CD4-positive, alpha-beta T cell treated with Interferon gamma for 1 hour (primary cell): ENCODE data around the gene TMEM225.
"Not testable (repeated sequence)": the region's sequence is repeated elsewhere in the genome, so short reads cannot be mapped to it uniquely, and the experiment has no call there.

Source experiments
- DNase-seq: peaks from one replicate; pipeline ENCODE4 v3.0.0-alpha.2; 2020

The TMEM225 gene

GRCh38 chr11:123885570-123885969 is at the start of gene TMEM225:
TMEM225 (minus strand) TSS chr11:123885670; CDS start chr11:123885425, 245 bp downstream.
- no peak for DNase-seq

DNA sequence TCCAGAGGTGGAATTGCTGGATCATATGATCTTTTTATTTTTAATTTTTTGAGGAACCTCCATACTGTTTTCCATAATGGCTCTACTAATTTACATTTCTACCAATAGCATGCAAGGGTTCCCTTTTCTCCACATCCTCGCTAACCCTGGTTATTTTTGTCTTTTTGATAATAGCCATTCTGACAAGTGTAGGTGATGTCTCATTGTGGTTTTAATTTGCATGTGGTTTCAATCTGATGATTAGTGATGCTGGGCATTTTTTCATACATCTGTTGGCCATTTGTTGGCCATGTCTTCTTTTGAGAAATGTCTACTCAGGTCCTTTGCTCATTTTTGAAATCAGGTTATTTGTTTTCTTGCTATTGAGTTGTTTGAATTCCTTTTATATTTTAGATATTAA is 38.6 kb upstream of the TMEM225 start:
- DNase-seq: no peak

- DNase-seq: no peak
Observed at GRCh38 chr11:123920943-123921342, 35.5 kb upstream of the TMEM225 start.

DNA sequence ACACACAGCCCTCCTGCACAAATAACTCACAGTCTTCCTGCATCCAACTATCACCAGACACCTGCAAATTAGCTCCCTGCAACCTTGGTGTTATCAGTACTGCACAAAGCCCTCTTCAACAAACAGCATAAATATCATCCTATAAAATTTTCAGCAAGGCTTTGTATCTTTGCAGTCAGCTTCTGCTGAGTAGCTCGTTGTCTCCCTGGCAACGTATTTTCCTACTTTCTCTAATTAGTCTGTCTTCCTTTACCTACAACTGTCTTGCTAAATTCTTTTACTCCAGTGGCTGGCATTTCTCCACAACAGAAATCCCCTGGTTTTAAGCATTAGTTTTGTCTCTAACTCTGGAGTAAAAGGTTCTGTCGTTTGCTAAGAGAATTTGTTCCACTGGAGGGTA is 20.4 kb upstream of the TMEM225 start:
- DNase-seq: no peak

DNA sequence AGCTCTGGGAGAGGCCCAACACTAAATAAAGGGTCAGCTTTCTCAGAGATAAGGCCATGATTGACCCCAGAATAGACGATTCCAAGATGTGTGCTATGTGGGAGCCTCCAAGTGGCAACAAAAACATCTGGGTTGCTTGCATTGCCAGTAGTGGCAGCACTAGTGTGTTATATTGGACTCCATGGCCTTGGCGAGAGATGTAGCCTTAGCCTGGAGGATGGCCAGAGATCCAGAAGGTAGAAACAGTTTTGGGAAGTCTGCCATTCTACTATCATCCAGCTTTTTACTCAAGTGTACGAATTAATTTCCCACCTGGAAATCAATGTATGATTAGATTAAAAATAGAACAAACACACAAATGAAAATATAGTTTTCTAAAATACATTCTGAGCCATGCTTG is 19.5 kb upstream of the TMEM225 start:
- no peak for DNase-seq

DNA sequence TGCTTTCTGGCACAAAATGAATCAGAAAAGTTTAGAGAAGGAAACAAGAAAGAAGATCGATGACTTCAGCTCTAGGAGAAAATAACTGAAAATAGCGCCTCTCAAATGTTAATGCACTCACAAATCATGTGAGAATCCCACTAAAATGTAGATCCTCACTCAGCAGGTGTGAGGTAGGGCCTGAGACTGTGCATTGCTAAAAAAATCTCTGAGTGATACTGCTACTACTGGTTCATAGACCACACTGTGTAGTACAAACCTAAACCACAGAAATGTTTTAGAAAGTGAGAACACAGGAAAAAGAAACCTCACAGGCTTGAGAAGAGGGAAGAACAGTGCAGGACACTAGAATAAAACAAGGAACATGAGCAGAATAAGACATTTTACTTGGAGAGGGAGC is 18.5 kb upstream of the TMEM225 start:
- no peak for DNase-seq

DNA sequence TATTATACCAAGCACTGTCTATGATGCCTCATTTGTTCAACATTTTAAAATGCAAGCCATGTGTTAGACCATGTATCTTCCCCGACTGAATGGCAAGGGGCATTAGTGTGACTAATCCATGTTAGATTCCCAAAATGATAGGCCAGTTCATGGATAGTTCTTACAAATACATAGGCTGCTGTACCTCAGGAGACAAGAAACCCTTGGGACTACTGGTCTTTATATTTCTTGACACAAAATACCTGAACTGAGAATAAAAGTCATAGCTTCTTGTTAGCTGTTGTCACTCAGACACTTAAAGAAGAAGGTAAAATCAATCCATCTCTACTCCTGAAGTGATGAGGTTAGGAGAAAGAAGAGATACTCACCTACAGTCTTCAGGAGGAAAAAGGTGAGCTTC is 16.4 kb upstream of the TMEM225 start, which contains the start of gene OR8D4:
Gene OR8D4, plus strand, starts transcription at position 301 of the 400 bp plus-strand sequence. CDS start 4,265 bp downstream, outside the sequence.
- DNase-seq: no peak

- DNase-seq: no peak
Observed at GRCh38 chr11:123899792-123900191, 14.3 kb upstream of the TMEM225 start.

GRCh38 chr11:123892031-123892430 is 6.6 kb upstream of the TMEM225 start:
- no peak for DNase-seq

- DNase-seq: no peak
Observed at GRCh38 chr11:123880912-123881311, 4.6 kb downstream of the TMEM225 start.

DNA sequence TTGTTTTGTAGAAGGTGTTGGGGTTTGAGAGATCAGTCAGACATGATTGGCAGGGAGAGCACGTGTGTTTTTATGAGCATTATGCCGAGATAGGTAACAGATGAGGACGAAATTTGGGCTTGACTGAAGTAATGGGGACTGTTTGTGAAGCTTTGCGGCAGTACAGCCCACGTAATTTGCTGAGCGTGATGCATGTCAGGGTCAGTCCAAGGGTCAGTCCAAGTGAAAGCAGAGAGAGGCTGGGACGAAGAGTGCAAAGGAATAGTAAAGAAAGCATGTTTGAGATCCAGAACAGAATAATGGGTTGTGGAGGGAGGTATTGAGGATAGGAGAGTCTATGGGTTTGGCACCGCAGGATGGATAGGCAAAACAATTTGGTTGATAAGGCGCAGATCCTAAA is 17.7 kb downstream of the TMEM225 start:
- not testable (repeated sequence) for DNase-seq

DNA sequence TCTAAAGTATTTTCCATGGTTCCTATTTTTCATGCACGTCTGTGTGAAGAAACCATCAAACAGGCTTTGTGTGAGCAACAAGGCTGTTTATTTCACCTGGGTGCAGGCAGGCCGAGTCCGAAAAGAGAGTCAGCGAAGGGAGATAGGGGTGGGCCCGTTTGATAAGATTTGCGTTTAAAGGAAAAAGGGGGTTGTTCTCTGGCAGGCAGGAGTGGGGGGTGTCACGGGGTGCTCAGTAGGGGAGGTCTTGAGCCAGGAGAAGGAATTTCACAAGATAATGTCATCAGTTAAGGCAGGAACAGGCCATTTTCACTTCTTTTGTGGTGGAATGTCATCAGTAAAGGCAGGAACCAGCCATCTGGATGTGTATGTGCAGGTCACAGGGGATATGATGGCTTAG is 20.2 kb downstream of the TMEM225 start:
- not testable (repeated sequence) for DNase-seq

DNA sequence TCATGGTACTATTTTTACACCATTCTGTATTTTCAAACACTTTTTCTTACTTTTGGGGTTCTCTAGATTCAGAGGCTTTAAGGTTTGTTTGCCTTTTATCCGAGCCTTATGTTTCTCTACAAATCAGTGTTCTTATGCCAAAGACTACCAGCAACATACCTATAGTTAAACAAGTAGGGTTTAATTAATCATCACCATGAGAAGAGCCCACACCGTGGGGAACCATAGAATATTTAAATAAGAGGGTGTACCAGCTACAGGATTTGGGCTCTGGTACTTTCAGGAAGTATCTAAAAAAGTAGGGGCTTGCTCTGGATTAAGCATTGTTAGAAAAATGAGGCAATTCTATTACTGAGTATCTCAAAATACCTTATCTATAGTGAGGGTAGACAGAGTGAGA is 25.7 kb downstream of the TMEM225 start:
- DNase-seq: no peak

GRCh38 chr11:123856444-123856843 is 29.0 kb downstream of the TMEM225 start:
- no peak for DNase-seq

GRCh38 chr11:123853038-123853437 is 32.4 kb downstream of the TMEM225 start:
- no peak for DNase-seq

DNA sequence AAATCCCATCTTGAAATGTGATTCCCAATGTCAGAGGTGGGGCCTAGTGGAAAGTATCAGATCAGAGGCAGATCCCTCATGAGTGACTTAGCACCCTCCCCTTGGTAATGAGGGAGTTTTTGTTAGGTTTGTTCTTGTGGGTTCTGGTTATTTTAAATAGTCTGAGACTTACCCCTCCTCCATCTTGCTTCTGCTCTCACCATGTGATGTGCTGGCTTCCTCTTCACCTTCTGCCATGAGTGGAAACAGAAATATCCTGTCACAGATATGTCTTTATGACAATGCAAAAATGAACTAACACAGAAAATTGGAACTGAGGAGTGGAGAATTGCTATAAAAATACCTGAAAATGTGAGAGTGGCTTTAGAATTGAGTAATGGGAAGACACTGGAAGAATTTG is 33.1 kb downstream of the TMEM225 start:
- DNase-seq: no peak

DNA sequence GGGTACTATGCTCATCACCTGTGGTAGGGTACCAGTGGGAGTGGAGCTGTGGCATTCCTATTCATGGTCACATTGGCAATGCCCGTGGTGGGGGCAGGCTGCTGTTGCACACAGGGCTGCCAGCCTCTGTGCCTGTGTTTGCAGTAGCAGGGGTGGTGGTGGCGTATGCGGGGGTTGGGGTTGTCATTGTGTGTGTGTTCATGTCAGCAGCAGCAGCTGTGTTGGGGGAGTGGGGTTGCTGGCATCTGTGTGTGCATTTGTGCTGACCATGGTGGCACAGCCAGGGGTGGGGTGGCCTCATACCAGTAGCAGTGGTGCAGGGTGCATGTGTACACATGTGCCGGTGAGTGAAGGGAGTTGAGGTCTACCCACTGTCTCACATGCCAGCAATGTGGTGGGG is 34.4 kb downstream of the TMEM225 start:
- no peak for DNase-seq

DNA sequence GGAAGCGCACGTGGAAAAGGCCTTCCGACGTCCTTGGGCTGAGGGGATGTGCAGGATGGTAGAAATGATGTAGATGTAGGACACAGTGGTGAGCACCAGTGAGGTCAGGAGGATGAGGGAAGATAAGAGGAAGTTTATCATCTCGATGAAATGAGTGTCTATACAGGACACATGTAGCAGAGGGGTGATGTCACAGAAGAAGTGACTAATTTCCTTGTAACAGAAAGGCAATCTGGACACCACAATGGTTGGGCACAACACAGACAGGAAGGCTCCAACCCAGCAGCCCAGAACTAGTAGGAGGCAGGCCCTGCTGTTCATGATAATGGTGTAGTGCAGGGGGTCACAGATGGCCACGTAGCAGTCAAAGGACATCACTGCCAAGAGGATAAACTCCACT is 44.3 kb downstream of the TMEM225 start:
- DNase-seq: no peak

GRCh38 chr11:123839131-123839530 is 46.3 kb downstream of the TMEM225 start:
- DNase-seq: no peak

- DNase-seq: no peak
Observed at GRCh38 chr11:123838659-123839058, 46.8 kb downstream of the TMEM225 start.

DNA sequence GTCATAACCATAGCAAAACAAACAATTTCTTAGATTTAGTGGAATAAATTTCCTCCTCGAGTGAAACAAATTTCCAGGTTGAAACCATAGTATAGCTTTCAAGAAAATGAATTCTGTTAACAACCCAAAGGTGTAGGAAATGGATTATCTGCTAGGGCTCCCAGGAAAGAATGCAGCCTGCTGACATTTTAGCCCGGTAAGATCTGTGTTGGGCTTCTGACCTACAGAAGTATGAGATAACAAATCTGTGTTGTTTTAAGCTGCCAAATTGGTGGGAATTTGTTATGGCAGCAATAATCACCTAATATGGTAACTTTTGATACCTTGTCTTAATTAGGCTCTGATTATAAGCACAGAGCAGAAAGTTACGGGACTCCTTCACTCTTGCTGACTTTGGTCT is 47.3 kb downstream of the TMEM225 start:
- DNase-seq: no peak

DNA sequence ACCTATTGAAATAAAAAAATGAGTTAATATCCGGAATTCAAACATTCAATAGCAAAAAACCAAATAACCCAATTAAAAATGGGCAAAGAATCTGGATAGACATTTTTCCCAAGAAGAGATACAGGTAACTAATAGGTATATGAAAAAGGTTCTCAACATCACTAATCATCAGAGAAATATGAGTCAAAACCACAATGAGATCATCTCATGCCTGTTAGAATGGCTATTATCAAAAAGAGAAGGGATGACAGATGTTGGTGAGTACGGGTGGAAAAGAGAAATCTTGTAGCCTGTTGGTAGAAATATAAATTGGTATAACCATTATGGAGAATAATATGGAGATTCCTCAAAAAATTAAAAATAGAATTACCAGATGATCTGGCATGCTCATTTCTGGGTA is 52.4 kb downstream of the TMEM225 start:
- DNase-seq: no peak
